SIG-M5 treated with dmso at 0.1 percent for 504 hours (cell line): ENCODE measurements around the gene ABCB8.
"Not testable (repeated sequence)": the region's sequence is repeated elsewhere in the genome, so short reads cannot be mapped to it uniquely, and the experiment has no call there.

Experiments
- DNase-seq: peaks from one replicate; lab custom pipeline; 2025; ENCODE audit not compliant: unreplicated experiment; lab: John Stamatoyannopoulos, UW

Gene ABCB8

DNA sequence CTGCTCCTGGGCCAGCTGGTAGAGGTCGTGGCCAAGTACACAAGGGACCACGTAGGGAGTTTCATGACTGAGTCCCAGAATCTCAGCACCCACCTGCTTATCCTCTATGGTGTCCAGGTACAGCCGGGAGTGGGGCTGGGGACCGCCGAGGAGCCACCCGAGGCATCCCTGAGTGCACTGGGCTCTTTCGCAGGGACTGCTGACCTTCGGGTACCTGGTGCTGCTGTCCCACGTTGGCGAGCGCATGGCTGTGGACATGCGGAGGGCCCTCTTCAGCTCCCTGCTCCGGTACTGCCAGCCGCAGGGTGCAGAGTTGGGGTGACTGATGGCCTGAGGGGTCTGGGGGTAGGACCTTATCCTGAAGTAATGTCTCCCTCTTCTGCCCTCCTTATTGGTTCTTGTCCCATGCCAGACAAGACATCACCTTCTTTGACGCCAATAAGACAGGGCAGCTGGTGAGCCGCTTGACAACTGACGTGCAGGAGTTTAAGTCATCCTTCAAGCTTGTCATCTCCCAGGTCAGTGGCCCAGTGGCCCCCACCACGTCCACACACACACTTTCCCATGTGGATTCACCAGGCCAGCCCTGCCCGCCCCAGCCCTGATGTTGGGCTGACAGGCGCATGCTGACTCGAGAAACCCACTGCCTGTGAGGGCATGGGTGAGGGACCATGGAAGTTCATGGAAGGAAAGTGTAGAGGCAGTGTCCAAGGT, 6.2 kb downstream of the ABCB8 start:
- no peak for DNase-seq

- DNase-seq, result no peak
Measured at GRCh38 chr7:151035026-151035717, 6.9 kb downstream of the ABCB8 start.

DNA sequence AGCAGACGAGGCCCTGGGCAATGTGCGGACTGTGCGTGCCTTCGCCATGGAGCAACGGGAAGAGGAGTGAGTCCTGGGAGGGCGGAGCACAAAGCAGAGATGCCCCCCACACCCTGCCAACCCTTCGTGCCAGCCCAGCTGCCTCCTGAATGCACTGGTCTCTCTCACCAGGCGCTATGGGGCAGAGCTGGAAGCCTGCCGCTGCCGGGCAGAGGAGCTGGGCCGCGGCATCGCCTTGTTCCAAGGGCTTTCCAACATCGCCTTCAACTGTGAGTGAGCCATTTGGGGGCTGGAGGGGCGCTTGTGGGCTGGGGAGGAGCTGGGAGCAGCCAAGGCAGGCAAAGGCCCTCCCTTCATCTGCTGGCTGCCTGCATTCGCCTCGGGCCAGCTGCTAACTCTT, 7.7 kb downstream of the ABCB8 start:
- DNase-seq, result no peak

DNA sequence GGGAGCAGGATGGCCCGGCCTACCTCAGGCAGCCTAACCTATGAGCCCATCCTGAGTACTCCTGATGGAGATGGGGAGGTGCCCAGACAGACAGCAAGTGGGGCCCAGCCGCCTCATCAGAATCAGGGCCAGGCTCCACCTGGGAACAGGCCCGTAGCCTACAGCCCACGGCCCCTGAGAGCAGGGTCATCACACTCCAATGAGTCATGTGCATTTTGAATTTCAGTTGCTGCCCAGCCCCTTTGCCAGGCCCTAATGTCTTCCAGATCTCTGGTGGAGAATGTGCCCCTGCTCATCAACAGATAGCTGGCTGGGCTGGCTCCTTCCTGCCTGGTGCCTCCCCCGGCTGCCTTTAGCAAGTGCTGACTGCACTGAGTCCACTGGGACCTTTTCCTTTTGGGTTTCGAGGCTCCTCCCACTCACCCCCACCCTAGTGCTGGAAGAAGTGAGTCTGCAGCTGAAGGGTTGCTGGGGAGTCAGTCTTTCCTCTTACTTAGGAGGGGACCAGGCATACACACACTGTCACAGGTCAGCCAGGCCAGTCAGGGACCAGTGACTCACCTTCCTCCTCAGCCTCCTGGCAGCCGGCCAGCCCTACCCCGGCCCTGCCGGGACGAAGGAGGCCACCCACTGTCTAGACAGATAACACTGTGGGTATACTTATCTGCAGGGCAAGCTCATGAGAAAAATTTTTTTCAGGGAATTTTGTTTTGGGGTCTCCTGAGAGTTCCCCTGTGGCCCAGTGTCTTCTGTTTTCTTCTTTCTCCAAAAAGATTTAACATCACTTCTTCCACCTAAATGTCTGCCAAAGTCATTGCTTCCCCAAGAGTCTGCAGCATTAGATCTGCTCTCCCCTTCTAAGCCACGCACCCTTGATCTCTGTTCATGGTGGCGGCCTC, 10.9 kb downstream of the ABCB8 start:
- DNase-seq, result peak; percentile 64

GRCh38 chr7:151039850-151040548, 11.7 kb downstream of the ABCB8 start:
- no peak for DNase-seq

- DNase-seq, result no peak
Measured at GRCh38 chr7:151040616-151041375, 12.5 kb downstream of the ABCB8 start.

- DNase-seq, result not testable (repeated sequence)
Measured at GRCh38 chr7:151043449-151043848, 15.2 kb downstream of the ABCB8 start.

DNA sequence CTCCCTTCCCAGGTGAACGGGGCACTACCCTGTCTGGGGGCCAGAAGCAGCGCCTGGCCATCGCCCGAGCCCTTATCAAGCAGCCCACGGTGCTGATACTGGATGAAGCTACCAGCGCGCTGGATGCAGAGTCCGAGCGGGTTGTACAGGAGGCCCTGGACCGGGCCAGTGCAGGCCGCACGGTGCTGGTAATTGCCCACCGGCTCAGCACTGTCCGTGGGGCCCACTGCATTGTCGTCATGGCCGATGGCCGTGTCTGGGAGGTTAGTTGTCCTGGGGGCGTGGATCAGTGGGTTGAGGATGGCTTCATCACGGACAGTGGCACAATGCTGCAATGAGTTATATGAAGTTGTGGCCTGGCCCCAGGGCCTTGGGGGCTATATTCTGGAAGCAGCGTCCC, 15.7 kb downstream of the ABCB8 start:
- DNase-seq, result no peak

- DNase-seq, result no peak
Measured at GRCh38 chr7:151045262-151045661, 17.0 kb downstream of the ABCB8 start.

DNA sequence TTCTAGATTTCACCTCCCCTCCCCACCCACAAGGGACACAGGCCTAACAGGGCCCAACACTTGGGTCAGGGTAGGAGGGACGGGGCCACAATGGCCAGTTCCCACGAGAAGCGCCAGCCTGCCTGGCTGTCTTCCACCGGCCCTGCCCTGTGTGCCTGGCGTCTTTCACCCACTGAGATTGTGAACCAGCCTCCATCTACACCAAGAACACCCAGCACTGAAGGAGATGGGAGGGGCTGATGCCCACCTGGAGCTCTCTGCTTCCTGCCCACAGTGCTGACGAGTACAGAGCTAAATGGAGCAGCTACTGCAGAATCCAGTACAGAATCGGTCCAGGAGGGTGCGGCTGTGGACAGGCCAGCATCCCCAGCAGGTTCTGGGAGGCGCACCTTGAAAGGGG, 17.7 kb downstream of the ABCB8 start:
- no peak for DNase-seq

DNA sequence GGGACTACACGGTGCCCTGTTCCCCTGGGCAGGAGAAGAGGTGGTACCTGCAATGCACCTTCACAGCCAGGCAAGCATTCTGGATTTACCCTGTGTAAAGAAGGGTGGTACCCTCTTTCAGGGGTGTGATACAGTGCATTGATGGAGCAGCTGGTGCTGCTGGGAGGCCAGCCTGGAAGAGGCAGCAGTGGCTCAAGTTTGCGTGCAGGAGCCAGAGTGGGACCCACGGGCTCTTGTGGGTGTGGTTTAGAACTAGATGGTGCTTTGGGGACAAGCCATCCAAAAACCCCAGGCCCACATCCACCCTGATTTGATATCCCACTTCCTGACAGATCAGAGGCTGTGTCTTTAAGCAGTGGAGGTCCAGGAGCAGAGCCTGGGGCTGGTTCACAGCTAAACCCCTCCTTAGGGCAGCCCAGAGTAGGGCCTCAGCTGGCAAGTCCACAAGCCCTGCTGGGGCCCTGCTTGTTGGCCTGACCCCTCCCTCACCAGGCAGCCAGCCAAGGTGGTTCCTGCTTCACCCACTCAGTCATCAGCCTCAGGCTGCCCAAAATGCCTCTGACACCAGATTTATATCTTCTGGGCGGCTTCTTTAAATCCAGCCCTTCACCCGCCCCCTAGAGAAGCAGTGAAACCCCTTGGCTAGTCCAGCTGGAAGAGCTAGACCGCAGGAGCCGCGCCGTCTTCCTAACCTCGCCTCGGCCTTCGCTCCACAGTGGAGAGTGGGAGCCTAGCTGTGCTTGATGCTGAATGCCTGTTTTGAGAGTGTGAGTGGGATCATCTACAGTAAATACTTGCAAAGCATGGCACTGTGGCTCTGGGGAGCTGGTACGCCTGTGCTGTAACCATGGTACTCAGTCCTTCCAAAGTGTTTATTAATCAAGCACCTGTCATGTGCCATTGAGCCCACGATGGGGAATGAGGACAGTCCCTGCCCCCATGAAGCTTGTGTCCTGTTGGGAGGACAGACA, 18.6 kb downstream of the ABCB8 start:
- DNase-seq, result peak; percentile 25

DNA sequence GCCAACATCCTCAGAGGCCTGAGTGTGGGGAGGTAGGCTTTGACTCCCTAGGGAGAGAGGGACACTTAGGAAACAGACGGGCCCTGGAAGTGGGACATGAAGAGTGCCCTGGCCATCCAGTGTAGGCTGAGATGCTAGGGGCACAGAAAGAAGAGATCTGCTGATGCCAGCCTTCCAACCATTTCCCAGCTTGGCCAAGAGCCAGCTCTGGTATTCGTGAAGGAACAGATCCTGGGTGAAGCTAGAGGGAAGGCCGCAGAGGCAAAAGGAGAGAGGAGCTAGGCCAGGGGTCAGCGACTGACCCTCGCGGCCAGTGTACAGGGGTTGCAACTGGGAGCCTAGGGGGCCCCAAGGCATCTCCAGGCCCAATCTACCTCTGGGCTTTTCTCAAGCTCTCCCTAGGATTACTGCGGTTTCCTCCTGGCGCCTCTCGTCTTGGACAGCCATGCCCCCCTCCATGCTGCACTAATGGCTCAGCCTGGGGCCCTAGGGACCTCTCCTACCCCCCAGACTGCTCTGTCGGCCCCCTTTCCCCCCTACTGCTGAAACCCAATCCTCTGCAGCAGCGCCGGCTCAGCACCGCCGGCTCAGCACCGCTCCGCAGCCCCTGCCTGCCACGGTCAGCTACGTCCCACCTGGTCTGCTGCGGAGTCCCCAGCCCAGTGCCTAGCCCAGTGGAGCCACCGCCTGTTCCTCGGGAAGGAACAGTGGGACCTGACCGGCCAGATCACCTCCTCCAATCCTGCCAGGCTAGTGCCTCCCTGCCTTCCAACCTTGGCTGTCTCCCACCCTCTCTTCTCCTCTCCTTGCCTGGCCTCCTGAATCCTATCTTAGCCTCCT, 19.9 kb downstream of the ABCB8 start, which contains the start of gene ASIC3:
Gene ASIC3, plus strand, starts transcription at position 556 of the 840 bp plus-strand sequence. CDS start 355 bp downstream, outside the sequence.
- no peak for DNase-seq

GRCh38 chr7:151048911-151049463, 20.7 kb downstream of the ABCB8 start:
- DNase-seq, result no peak

DNA sequence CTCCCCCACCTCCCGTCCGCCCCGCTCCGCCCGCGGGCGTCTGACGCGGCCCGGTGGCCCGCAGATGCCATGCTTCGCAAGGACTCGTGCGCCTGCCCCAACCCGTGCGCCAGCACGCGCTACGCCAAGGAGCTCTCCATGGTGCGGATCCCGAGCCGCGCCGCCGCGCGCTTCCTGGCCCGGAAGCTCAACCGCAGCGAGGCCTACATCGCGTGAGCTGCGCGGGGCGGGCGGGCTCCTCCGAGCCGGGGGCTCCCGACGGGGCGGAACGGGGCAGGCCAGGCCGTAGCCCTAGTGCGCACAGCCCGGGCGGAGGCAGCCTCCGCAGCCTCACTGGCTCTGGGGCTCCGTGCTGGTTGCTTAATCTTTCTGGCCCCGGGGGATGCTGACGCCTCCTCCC, 22.9 kb downstream of the ABCB8 start:
- DNase-seq, result no peak

DNA sequence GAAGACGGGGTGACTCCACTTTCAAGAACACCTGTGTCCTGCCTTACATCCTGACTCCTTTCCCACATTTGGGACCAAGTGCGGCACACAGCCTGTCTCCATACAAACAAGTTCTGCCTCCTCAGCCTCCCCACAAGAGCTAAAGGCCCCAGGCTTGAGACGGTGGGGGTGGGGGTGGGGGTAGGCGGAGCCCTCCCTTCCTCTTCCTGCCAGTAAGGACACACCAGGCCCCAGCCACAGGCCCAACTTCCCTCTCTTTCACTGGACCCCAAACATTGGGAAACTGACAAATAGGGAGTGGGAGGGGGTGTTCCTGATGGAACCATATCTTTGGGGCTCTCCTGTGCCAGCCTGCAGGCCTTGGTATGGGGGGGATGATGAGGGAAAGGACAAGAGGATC, 24.8 kb downstream of the ABCB8 start:
- peak; percentile 23 for DNase-seq

- no peak for DNase-seq
Measured at GRCh38 chr7:151053751-151054150, 25.5 kb downstream of the ABCB8 start.

- no peak for DNase-seq
Measured at GRCh38 chr7:151056283-151056665, 28.0 kb downstream of the ABCB8 start.
